GM12878 (cell line): Measurements from ENCODE around the gene MAML3.

Source experiments
- CTCF ChIP-seq, 3 experiments: IDR thresholded peaks in 2 of 3; conservative IDR thresholded peaks in 1 of 3; 2 replicates each; pipeline ENCODE4 v1.5.1; 2011; ENCODE audit warnings: low read depth in 3 of 3, low read length in 3 of 3, mild to moderate bottlenecking in 3 of 3, control low read depth in 2 of 3, moderate library complexity in 2 of 3, inconsistent platforms in 1 of 3, mixed read lengths in 1 of 3; ENCODE audit not compliant: control insufficient read depth in 2 of 3, insufficient read depth in 1 of 3; ENCODE audit errors: extremely low read depth in 1 of 3
- EGR1 ChIP-seq, 2 experiments: IDR thresholded peaks; 1 replicate in 1 of 2; 2 replicates in 1 of 2; pipeline ENCODE4 v1.6.1; 2011 to 2012; ENCODE audit warnings: low read depth in 2 of 2, low read length in 2 of 2, borderline replicate concordance in 1 of 2, mild to moderate bottlenecking in 1 of 2, moderate library complexity in 1 of 2
- ESRRA ChIP-seq: IDR thresholded peaks from 2 replicates; pipeline ENCODE4 v1.6.1; 2012; ENCODE audit warnings: mild to moderate bottlenecking, low read length, improper control_type of control experiment
- GABPA ChIP-seq: IDR thresholded peaks from 2 replicates; pipeline ENCODE4 v1.6.1; 2014; ENCODE audit warnings: antibody characterized with exemption, low read depth, mild to moderate bottlenecking, inconsistent platforms
- JUNB ChIP-seq: IDR thresholded peaks from 2 replicates; pipeline ENCODE4 v1.6.1; 2016; ENCODE audit warnings: antibody characterized with exemption, mild to moderate bottlenecking
- POLR2A ChIP-seq: IDR thresholded peaks from 2 replicates; pipeline ENCODE4 v1.6.1; 2011; ENCODE audit warnings: low read depth, mild to moderate bottlenecking, low read length
- RAD21 ChIP-seq: IDR thresholded peaks from 2 replicates; pipeline ENCODE4 v1.6.1; 2011; ENCODE audit warnings: mild to moderate bottlenecking, low read depth, low read length, moderate library complexity; ENCODE audit not compliant: insufficient read depth
- SMC3 ChIP-seq: IDR thresholded peaks from 2 replicates; pipeline ENCODE4 v1.6.1; 2011; ENCODE audit warnings: low read length, improper control_type of control experiment, borderline replicate concordance
- TCF3 ChIP-seq: IDR thresholded peaks from 2 replicates; pipeline ENCODE4 v1.6.1; 2012; ENCODE audit warnings: low read depth, mild to moderate bottlenecking, low read length, borderline replicate concordance; ENCODE audit not compliant: insufficient read depth
- TF ChIP-seq, protein P1 (sequence below): fragments of 450-650 bp; formaldehyde crosslinking; IDR thresholded peaks from 2 replicates; pipeline ENCODE4 v1.4.0; 2020; ENCODE audit warnings: mild to moderate bottlenecking, moderate library complexity

DNA sequence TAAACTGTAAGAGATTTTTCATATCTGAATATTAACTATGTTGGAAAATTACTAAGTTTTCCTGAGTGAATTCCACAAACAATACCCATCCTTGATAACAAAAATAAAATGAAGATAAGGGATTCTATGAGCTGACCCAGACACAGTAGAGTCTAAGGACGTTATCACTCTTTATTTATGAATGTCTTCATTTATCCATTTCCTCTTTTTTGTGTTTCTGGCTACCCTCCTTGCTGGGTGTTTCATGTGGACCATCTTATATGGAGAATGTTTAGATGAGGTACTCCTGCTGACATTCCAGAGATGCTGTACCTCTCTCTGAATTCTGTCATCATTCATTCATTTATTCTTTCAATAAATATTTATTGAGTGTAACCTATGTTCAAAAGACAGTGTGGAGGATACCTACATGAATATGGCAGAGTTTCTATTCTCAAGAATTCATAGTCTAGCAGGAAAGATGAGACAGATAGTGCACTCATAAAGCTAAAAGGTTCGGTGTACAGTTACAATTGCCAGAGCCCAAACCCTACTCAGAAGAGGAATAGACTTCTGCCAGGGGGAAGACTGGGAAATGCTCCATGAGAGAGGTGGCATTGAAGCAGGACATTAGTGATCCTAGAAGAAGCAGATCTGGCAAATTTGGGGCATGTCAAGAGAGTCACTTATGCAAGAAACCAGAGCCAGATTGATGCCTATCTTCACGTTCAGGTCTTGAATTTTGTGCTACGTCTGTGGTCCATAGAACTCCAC is 195.8 kb downstream of the MAML3 start:
- TF ChIP-seq, protein P1, sequence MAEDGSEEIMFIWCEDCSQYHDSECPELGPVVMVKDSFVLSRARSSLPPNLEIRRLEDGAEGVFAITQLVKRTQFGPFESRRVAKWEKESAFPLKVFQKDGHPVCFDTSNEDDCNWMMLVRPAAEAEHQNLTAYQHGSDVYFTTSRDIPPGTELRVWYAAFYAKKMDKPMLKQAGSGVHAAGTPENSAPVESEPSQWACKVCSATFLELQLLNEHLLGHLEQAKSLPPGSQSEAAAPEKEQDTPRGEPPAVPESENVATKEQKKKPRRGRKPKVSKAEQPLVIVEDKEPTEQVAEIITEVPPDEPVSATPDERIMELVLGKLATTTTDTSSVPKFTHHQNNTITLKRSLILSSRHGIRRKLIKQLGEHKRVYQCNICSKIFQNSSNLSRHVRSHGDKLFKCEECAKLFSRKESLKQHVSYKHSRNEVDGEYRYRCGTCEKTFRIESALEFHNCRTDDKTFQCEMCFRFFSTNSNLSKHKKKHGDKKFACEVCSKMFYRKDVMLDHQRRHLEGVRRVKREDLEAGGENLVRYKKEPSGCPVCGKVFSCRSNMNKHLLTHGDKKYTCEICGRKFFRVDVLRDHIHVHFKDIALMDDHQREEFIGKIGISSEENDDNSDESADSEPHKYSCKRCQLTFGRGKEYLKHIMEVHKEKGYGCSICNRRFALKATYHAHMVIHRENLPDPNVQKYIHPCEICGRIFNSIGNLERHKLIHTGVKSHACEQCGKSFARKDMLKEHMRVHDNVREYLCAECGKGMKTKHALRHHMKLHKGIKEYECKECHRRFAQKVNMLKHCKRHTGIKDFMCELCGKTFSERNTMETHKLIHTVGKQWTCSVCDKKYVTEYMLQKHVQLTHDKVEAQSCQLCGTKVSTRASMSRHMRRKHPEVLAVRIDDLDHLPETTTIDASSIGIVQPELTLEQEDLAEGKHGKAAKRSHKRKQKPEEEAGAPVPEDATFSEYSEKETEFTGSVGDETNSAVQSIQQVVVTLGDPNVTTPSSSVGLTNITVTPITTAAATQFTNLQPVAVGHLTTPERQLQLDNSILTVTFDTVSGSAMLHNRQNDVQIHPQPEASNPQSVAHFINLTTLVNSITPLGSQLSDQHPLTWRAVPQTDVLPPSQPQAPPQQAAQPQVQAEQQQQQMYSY (CRISPR knock-in tag) = no peak
- no peak for TF ChIP-seq CTCF (IDR thresholded peaks at IDR 0.05 in 2 of 3, conservative IDR thresholded peaks at IDR 0.05 in 1 of 3; ENCODE audit: control insufficient read depth in 2 of 3, extremely low read depth in 1 of 3, insufficient read depth in 1 of 3, low read depth in 3 of 3, low read length in 3 of 3)
- no peak for TF ChIP-seq JUNB
- TF ChIP-seq RAD21 = no peak
- no peak for TF ChIP-seq TCF3
- no peak for TF ChIP-seq EGR1 (IDR thresholded peaks at IDR 0.05; ENCODE audit: borderline replicate concordance in 1 of 2, low read depth in 2 of 2, low read length in 2 of 2)
- no peak for TF ChIP-seq ESRRA
- TF ChIP-seq GABPA = no peak
- TF ChIP-seq SMC3 = no peak
- TF ChIP-seq POLR2A = no peak
